B cell (primary cell): Measurements from ENCODE around the gene CDT1. TPM values are rescaled to one million over a fixed set of nuclear protein-coding genes. Genes with fewer than 3 reads are reported as not detected.
A peak's percentile ranks its signal among the peaks of the same experiment; 100 is the strongest.

Experiments used
- ATAC-seq: fragments of 200-7000 bp; cut with Tn5 transposase; one replicate; pipeline ENCODE4 v1.10.0; 2021; ENCODE audit warnings: low read depth, mild to moderate bottlenecking, moderate number of reproducible peaks, moderate library complexity
- CTCF ChIA-PET: fragments of 350-600 bp; sonication (Branson Sonifier 250); formaldehyde crosslinking; loops from one replicate; lab custom pipeline; 2021; ENCODE audit warnings: antibody characterized with exemption, inconsistent platforms; lab: Charles Lee
- POLR2A ChIA-PET: fragments of 350-600 bp; sonication (Branson Sonifier 250); formaldehyde crosslinking; loops from one replicate; lab custom pipeline; 2021; ENCODE audit warnings: antibody characterized with exemption; lab: Charles Lee
- DNase-seq: peaks from one replicate; pipeline ENCODE4 v3.0.0; 2013
- H2AFZ ChIP-seq: 2 replicates; pipeline ENCODE4 v1.6.1; 2012; ENCODE audit warnings: mild to moderate bottlenecking, low read depth, low read length; ENCODE audit not compliant: insufficient read depth, poor library complexity, severe bottlenecking
- H3K27ac ChIP-seq, 2 donors: 1 replicate in 1 of 2; 2 replicates in 1 of 2; pipeline ENCODE4 v1.5.1; 2012 to 2013; ENCODE audit warnings: low read length in 2 of 2, mild to moderate bottlenecking in 2 of 2, moderate library complexity in 1 of 2
- H3K27me3 ChIP-seq, 4 experiments: fragments of 200-600 bp in 1 of 4; sonication (generic) in 1 of 4; replicated peaks in 1 of 4; 1 replicate in 2 of 4; 2 replicates in 2 of 4; pipeline versions ENCODE4 v1.6.1 to v1.7.0; 2013 to 2016; ENCODE audit warnings: low read length in 3 of 4, mild to moderate bottlenecking in 2 of 4, mixed read lengths in 1 of 4, moderate library complexity in 1 of 4; ENCODE audit not compliant: insufficient read depth in 4 of 4, control insufficient read depth in 3 of 4; ENCODE audit errors: control extremely low read depth in 1 of 4
- H3K36me3 ChIP-seq, 2 experiments: replicated peaks in 1 of 2; 1 replicate in 1 of 2; 2 replicates in 1 of 2; pipeline versions ENCODE4 v1.6.1 to v1.7.1; 2013; ENCODE audit warnings: low read length in 1 of 2; ENCODE audit not compliant: insufficient read depth in 2 of 2, control insufficient read depth in 1 of 2; ENCODE audit errors: control extremely low read depth in 1 of 2, extremely low read depth in 1 of 2
- H3K4me1 ChIP-seq, 2 donors: fragments of 200-600 bp in 1 of 2; sonication (generic) in 1 of 2; 1 replicate in 1 of 2; 2 replicates in 1 of 2; pipeline versions ENCODE4 v1.5.1 to v1.6.1; 2013 to 2017; ENCODE audit warnings: low read length in 2 of 2; ENCODE audit not compliant: control insufficient read depth in 2 of 2, insufficient read depth in 2 of 2
- H3K4me2 ChIP-seq: replicated peaks from 2 replicates; pipeline ENCODE3; 2012; ENCODE audit warnings: mild to moderate bottlenecking, low read depth, low read length; ENCODE audit not compliant: poor library complexity, severe bottlenecking
- H3K4me3 ChIP-seq, 5 experiments: fragments of 200-600 bp in 1 of 5; sonication (generic) in 1 of 5; 1 replicate in 3 of 5; 2 replicates in 2 of 5; pipeline versions ENCODE4 v1.5.1 to v1.7.0; 2011 to 2016; ENCODE audit warnings: low read length in 4 of 5, mild to moderate bottlenecking in 4 of 5, low read depth in 2 of 5, control low read depth in 1 of 5, moderate library complexity in 1 of 5; ENCODE audit not compliant: insufficient read depth in 1 of 5; ENCODE audit errors: control extremely low read depth in 1 of 5, extremely low read depth in 1 of 5
- H3K79me2 ChIP-seq: fragments of 200-600 bp; sonication (generic); one replicate; pipeline ENCODE4 v1.6.0; 2016; ENCODE audit warnings: low read length; ENCODE audit not compliant: control insufficient read depth, insufficient read depth
- H3K9ac ChIP-seq: fragments of 200-600 bp; sonication (generic); 2 replicates; pipeline ENCODE4 v1.6.1; 2017; ENCODE audit warnings: mild to moderate bottlenecking, low read length, moderate library complexity
- H3K9me3 ChIP-seq, 3 donors: one replicate each; pipeline versions ENCODE4 v1.6.1 to v1.7.1; 2013; ENCODE audit warnings: low read length in 2 of 3; ENCODE audit not compliant: control insufficient read depth in 2 of 3, insufficient read depth in 1 of 3; ENCODE audit errors: control extremely low read depth in 1 of 3
- H4K20me1 ChIP-seq: 2 replicates; pipeline ENCODE4 v1.6.0; 2012; ENCODE audit warnings: mild to moderate bottlenecking, low read length; ENCODE audit not compliant: insufficient read depth, control insufficient read depth, poor library complexity, severe bottlenecking
- H3K27ac Mint-ChIP-seq: one replicate; pipeline ENCODE4 v1.8.0; 2021; ENCODE audit warnings: mixed read lengths
- H3K27me3 Mint-ChIP-seq: one replicate; pipeline ENCODE4 v1.8.0; 2021; ENCODE audit warnings: mixed read lengths
- H3K4me1 Mint-ChIP-seq: one replicate; pipeline ENCODE4 v1.8.0; 2021; ENCODE audit warnings: mixed read lengths
- H3K4me3 Mint-ChIP-seq: one replicate; pipeline ENCODE4 v1.8.0; 2021; ENCODE audit warnings: mixed read lengths
- H3K9me3 Mint-ChIP-seq: one replicate; pipeline ENCODE4 v1.8.0; 2022; ENCODE audit warnings: mixed read lengths; ENCODE audit not compliant: insufficient read depth
- CTCF ChIP-seq: fragments of 200-600 bp; IDR thresholded peaks from one replicate; pipeline ENCODE4 v1.8.0; 2022; ENCODE audit warnings: antibody characterized with exemption, mild to moderate bottlenecking
- EZH2 ChIP-seq: IDR thresholded peaks from 2 replicates; pipeline ENCODE4 v1.6.1; 2012; ENCODE audit warnings: borderline replicate concordance, low read depth, mild to moderate bottlenecking, moderate library complexity, low read length; ENCODE audit not compliant: insufficient read depth, poor library complexity, severe bottlenecking
- WGBS: methylation state at CpG from one replicate; pipeline ENCODE4 v1.1.5; 2013; ENCODE audit warnings: missing lambda C conversion rate; ENCODE audit not compliant: insufficient coverage; 5-methylcytosine and 5-hydroxymethylcytosine counted together
- intact Hi-C: fragments of 100-400 bp; cut with micrococcal nuclease; formaldehyde crosslinking; loops from one replicate; pipeline ENCODE4 v1.10.0; 2022
- polyA plus RNA-seq: library from polyadenylated mRNA; depleted of rRNA; stranded (reverse); fragments of >200 nt; gene quantifications from 2 replicates; pipeline ENCODE4 v1.2.3, GENCODE V29; 2012
- total RNA-seq, 2 donors: library from RNA; stranded (reverse); fragments of 120-200 nt in 1 of 2; gene quantifications; 1 replicate in 1 of 2; 2 replicates in 1 of 2; pipeline versions ENCODE4 v1.2.3 to v1.2.4, GENCODE V29; 2013 to 2022

The CDT1 gene
- total and polyA plus RNA-seq, 2 donors (not counting 1 experiment from before 2014, with no cell fraction given): 0.27 to 0.36 TPM

DNA sequence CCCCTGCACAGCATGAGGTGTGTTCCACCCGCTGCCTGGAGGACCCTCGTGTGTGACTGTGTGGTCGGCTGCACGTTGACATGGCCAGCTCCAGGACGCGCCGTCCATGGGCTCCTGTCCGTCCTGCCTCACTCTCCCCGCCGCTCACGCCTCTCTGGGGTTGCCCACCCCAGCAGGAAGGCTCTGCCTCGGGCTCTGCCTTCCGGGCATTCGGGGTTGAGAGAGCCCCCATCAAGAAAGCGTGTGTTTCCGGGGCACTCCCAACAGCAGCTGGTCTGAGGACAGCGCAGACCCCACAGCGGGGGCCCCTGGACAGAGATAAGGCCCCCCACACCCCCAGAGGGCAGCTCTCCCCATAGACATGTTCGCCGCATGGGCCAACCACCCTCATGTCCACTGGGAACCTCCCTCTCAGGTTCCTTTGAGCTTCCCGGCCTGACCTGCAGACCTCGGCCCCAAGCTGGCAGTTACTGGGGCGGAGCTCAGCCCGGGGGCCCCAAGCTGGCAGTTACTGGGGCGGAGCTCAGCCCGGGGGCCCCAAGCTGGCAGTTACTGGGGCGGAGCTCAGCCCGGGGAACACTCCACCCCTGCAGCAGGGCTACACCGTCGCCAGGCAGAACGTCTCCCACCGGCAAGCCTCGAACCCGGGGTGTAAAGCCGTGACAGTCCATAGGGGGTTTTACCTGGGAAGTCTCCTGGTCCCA is 10.2 kb upstream of the CDT1 start:
- H3K36me3 ChIP-seq: no peaks in the 10 kb centered on the region
- Mint-ChIP-seq H3K27ac (peak overlapping the region; percentile 32), H3K4me3 (peak overlapping the region; percentile 34), H3K9me3 (no peaks in the 10 kb centered on the region), H3K4me1 (peaks cover 49% of the 10 kb centered on the region), H3K27me3 (no peaks in the 10 kb centered on the region)
- ChIA-PET CTCF (interaction anchor here (0.7 to 1.6 kb wide), 9 partner anchors 8 to 178 kb away, joined by 3 to 6 read pairs (median 3); no protein-coding TSS in a partner anchor), POLR2A (interaction anchor here (0.7 kb wide), 1 partner anchor 106 kb away, joined by 11 read pairs; no protein-coding TSS in a partner anchor)
- H3K4me1 ChIP-seq: peaks cover 52 to 62% of the 10 kb centered on the region in 2 donors
- intact Hi-C loops: no loop called here
- DNase-seq (no peak), ATAC-seq (peak; percentile 42)
- H2AFZ ChIP-seq: peak overlapping the region; percentile 58
- no peak overlapping the region for H3K27ac ChIP-seq
- 28% methylated on average over 34 of the region's 35 CpGs for WGBS
- no peaks in the 10 kb centered on the region for H3K79me2 ChIP-seq
- peak overlapping the region in 1 of 5 experiments; percentile 15 for H3K4me3 ChIP-seq
- no peak overlapping the region for H3K9ac ChIP-seq
- peaks cover 0 to 3% (median 0%) of the 10 kb centered on the region in 3 donors for H3K9me3 ChIP-seq
- TF ChIP-seq EZH2: no peak
- TF ChIP-seq CTCF: no peak
- H3K27me3 ChIP-seq: no peaks in the 10 kb centered on the region
- no peaks in the 10 kb centered on the region for H4K20me1 ChIP-seq
- peak overlapping the region; percentile 66 for H3K4me2 ChIP-seq

DNA sequence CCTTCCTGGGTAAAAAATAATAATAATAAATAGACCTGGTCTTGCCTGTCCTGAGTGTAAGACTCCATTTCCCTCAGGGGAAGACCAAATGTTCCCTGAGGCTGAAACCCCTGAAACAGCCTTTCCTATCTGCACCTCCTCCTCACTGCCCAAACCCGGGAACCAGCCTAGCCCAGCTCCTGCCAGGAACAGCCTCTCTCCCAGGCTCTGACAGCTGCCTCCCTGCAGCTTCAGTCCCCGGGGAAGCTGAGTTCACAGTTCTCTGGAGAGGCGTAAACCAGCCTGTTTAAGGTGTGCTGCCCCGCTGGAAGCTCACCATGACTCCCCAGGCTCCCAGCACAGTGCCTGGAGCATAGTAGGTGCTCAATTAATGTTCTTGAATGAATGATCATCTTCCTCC is 7.3 kb upstream of the CDT1 start:
- no peaks in the 10 kb centered on the region for H3K36me3 ChIP-seq
- H3K9ac ChIP-seq: no peak overlapping the region
- H3K4me1 Mint-ChIP-seq: peaks cover 44% of the 10 kb centered on the region
- H3K79me2 ChIP-seq: no peaks in the 10 kb centered on the region
- no peak for DNase-seq
- H3K9me3 Mint-ChIP-seq: no peaks in the 10 kb centered on the region
- no peak overlapping the region for H3K4me3 ChIP-seq
- WGBS: 91% methylated on average over 3 of the region's 4 CpGs
- H3K27me3 ChIP-seq: no peaks in the 10 kb centered on the region
- no peak overlapping the region for H3K27ac Mint-ChIP-seq
- intact Hi-C loops: no loop called here
- no peaks in the 10 kb centered on the region for H4K20me1 ChIP-seq
- POLR2A ChIA-PET: no interaction called here
- H2AFZ ChIP-seq: no peak overlapping the region
- H3K27ac ChIP-seq: no peak overlapping the region
- H3K9me3 ChIP-seq: peaks cover 0 to 14% (median 0%) of the 10 kb centered on the region in 3 donors
- no peaks in the 10 kb centered on the region for H3K27me3 Mint-ChIP-seq
- ATAC-seq: no peak
- TF ChIP-seq EZH2 (no peak), CTCF (no peak)
- CTCF ChIA-PET: interaction anchor here (1.2 kb wide), 1 partner anchor 59 kb away, joined by 3 read pairs; no protein-coding TSS in a partner anchor
- H3K4me3 Mint-ChIP-seq: no peak overlapping the region
- H3K4me1 ChIP-seq: peaks cover 42 to 56% of the 10 kb centered on the region in 2 donors
- no peak overlapping the region for H3K4me2 ChIP-seq
